Tibial nerve (tissue), 3 donors: Measurements from ENCODE around the gene AK8.

Experiments used
- POLR2A ChIP-seq, 2 donors: fragments of 450-650 bp; IDR thresholded peaks; one replicate each; pipeline ENCODE4 v1.6.1; 2017; ENCODE audit warnings: antibody characterized with exemption in 2 of 2, mild to moderate bottlenecking in 2 of 2, moderate library complexity in 2 of 2
- TF ChIP-seq, protein P1 (sequence below), 5 experiments: fragments of 200-600 bp in 3 of 5; fragments of 450-650 bp in 2 of 5; sonication (generic) in 3 of 5; IDR thresholded peaks; one replicate each; pipeline ENCODE4 v1.5.1; 2016 to 2019; ENCODE audit warnings: antibody characterized with exemption in 5 of 5, mild to moderate bottlenecking in 3 of 5, moderate library complexity in 2 of 5

DNA sequence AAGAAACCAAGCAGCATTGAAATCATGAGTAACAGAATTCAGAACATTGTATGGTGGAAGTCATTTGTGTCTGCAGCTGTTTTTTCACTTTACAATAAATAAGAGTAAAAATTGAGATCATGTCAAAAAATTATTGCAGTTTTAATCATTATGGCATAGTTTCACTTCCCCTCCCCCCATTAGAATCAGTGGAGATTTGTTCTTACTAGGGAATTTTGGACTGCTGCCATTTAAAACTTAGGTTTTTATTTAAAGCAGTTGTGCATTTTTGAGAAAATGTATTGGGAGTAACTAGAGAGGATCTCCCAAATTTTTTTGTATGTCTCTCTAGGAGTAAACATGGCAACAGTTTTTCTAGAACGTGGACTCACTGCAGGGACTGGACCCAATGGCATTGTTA, 187.4 kb downstream of the AK8 start:
- TF ChIP-seq, protein P1, sequence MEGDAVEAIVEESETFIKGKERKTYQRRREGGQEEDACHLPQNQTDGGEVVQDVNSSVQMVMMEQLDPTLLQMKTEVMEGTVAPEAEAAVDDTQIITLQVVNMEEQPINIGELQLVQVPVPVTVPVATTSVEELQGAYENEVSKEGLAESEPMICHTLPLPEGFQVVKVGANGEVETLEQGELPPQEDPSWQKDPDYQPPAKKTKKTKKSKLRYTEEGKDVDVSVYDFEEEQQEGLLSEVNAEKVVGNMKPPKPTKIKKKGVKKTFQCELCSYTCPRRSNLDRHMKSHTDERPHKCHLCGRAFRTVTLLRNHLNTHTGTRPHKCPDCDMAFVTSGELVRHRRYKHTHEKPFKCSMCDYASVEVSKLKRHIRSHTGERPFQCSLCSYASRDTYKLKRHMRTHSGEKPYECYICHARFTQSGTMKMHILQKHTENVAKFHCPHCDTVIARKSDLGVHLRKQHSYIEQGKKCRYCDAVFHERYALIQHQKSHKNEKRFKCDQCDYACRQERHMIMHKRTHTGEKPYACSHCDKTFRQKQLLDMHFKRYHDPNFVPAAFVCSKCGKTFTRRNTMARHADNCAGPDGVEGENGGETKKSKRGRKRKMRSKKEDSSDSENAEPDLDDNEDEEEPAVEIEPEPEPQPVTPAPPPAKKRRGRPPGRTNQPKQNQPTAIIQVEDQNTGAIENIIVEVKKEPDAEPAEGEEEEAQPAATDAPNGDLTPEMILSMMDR (IDR thresholded peaks at IDR 0.05), result no peak
- TF ChIP-seq POLR2A (IDR thresholded peaks at IDR 0.05), result no peak
